GM18868 (cell line): ENCODE measurements around the gene GRM7.

Source experiments
- ATAC-seq: cut with Tn5 transposase; IDR thresholded peaks from one replicate; pipeline ENCODE4 v1.9.1; 2021; ENCODE audit warnings: mild to moderate bottlenecking, moderate library complexity; ENCODE audit not compliant: unreplicated experiment

The GRM7 gene

DNA sequence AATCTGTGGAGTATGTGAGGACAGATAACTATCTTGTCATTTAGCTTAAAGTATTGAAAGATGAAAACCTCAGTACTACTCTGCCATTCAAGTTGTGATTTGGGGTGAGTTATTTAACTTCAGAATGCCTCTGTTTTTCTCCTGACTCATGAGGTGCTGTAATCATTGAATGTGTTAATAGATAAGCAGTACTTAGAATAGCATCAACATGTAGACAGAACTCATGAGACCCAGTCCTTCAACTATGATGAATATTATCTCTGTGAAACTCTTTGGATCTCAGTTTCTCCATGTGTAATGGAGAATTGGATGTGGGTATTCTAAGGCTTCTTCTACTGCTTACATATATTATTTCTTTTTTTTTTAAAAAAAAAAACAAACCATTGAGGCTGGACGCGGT is 431.4 kb downstream of the GRM7 start:
- ATAC-seq, result no peak

DNA sequence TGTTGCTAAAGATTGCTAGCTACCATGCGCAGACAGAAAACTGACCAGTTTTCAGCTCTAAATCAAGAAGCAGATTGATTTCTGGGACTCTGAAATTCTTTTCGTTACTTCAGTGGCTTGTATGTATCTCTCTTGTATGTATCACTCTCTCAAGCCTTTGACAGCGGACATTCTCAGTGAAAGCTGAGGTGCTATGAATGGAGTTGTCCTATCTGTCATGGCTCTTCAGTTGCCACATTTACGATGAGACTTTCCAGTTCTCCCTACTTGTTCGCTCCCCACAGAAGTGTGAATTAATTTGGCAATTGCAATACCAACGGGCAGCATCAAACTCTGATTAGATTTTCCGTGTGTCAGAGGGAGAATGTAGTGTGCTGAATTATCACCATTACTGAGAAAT is 432.4 kb downstream of the GRM7 start:
- ATAC-seq, result no peak

DNA sequence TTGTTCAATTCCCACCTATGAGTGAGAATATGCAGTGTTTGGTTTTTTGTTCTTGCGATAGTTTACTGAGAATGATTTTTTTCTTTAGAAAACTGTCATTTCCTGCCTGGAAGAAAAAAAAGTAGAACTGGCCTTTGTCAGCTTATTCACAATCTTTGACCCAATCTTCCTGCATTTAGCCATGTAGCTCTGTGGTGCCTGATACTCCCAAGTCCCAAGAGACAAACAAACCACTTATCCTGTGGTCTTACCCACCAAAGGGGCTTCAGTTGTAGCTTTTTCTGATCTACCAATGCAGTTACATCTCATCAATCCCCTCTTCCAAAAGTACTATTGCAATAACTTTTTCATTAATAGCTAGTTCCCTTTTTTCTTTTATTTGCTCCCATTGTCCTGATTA is 444.6 kb downstream of the GRM7 start:
- no peak for ATAC-seq

- no peak for ATAC-seq
These were observed 446.0 kb downstream of the GRM7 start for GRCh38 chr3:7306901-7307300.

DNA sequence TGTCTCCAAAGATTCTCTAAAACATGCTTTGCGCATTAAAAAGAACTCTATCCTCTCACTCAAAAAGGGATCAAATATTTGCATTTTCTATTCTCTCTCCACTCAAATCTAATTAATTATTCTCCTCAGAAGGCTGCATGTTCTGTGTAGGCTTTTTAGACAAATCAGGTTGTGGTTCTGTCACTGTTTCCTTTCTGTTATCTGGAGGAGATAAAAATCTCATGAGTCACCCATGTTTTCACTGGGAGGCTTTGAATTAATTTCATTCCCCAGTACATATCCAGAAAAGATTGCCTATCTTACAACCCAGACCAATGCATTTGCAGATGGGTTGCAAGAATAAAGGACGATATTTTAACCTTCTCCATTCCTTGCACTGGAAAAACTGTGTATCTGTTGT is 446.5 kb downstream of the GRM7 start:
- ATAC-seq, result no peak

DNA sequence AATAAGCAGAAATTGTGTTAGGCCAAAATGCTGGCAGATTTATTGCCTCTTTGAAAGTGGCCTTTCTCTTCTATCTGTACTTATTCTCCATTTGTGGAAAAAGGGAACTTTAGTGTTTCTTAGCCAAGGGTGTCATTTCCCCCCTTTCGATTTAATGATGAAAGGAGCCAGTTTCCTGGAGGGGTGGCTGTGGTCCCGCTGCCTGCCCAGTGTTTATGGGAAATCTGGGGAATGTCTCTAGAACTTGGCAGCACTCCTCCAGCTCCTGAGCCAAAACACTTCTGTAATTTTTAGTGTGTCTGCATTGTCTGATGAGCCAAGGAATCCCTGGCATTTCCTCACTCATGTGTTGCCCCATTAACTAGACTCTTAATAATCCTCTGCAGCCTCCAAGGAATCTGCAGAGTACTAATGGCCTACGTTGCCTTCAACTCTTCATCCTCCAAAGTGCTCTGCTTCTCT is 448.8 kb downstream of the GRM7 start:
- ATAC-seq, result no peak

GRCh38 chr3:7315037-7315436 is 454.1 kb downstream of the GRM7 start:
- ATAC-seq, result no peak

DNA sequence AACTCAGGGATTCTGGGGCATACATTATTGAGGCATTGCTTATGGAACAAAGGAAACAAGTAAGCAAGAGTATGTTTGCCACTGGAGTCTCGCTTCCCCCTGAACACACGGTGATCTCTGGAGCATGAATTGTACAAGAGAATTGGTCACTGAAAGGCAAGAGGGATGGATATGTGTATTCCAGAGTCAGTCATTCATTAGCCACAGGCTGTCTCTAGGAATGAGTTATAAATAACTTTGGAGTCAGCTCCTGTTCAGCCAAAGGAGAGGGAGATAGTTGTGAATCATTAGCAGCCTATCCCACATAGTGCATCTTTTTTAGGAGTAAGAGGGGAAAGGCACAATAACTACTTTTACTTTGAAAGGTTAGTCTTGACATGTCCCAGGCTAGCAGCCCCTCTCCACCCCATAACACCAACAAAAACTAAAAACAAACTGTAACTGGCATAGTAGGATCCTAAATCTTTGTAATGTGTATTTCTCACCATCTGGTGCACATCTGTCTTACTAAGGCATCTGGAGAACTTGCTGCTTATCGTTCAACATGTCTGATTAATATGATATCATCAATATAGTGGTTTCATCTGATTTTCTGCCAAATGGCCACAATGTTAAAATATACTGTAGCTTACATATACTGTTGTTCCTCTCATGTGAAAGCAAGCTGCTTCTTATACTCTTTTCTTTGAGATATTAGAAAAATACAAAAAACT is 462.2 kb downstream of the GRM7 start:
- no peak for ATAC-seq

GRCh38 chr3:7328339-7328738 is 467.4 kb downstream of the GRM7 start:
- ATAC-seq, result no peak

DNA sequence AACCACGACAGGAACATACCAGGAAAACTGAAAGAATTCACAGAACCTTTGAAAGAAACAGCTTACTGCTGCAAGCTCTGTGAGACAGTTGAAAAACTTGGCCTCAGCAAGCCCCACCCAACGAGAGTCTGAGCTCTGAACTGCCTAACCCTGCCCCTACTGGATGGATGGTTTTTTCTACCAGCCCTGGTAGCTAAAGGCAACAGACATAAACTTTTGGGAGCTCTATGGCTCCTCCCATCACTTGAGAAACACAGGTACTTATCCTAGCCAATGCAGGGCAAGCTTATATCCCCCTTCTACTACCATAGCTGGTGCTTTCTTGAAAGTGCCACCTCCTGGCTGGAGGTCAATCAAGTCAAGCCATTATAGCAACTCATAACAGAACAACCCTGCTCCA is 471.8 kb downstream of the GRM7 start:
- no peak for ATAC-seq

- no peak for ATAC-seq
These were observed 472.2 kb downstream of the GRM7 start for GRCh38 chr3:7333125-7333524.

- ATAC-seq, result no peak
These were observed 479.9 kb downstream of the GRM7 start for GRCh38 chr3:7340795-7341194.

DNA sequence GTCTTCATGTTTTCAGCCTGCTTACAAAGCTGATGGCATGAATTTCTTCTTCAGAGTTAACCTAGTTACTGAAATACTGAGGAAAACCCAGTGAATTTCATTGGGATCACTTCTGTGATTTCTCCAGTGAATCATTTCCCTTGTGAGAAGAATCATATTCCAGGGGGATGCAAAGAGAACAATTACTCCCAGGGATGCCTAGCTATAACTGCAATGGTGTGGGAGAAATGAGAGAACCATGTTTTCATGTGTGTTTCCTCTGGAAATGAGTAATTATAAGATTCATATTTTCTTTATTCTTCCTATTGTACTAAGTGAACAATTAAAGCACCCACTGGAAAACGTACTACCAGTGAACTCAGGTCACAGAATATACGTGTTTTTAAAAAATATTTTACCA is 485.4 kb downstream of the GRM7 start:
- no peak for ATAC-seq

- ATAC-seq, result no peak
These were observed 496.2 kb downstream of the GRM7 start for GRCh38 chr3:7357101-7357500.

DNA sequence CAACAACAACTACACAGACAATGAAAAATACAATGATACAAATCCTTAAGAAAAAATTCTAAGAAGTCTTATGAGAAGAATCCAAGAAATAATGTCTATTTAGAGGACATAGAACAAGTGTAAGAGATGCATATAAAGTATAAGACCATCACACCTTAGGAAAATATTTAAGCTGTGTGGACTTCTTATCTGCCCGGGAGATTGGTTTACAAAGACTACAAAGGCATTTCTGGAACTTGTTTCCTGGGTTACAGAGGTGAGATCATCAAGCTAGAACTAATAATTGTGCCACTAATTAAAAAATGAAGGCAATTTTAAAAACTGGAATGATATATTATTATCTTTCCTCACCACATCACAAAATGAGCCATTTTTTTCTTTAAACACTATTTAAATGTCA is 507.1 kb downstream of the GRM7 start:
- no peak for ATAC-seq

DNA sequence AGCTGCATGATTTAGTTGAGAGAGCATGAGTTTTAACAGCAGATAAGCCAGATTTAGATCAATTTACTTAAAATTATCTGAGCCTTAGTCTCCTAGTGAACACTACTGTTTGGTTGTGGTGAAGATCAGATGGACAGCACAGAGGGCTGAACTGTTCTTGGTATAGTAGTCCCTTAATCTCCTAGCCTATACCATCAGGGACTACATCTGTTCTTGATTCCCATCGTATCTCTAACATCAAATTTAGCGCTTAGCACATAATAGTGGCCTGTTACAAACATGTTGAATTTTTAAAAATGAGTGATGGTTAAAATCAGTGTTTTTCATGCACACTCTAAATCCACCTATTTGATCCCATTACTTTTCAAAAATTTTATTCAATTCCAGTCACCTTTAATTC is 507.7 kb downstream of the GRM7 start:
- no peak for ATAC-seq

GRCh38 chr3:7371693-7372572 is 511.0 kb downstream of the GRM7 start:
- ATAC-seq, result no peak

DNA sequence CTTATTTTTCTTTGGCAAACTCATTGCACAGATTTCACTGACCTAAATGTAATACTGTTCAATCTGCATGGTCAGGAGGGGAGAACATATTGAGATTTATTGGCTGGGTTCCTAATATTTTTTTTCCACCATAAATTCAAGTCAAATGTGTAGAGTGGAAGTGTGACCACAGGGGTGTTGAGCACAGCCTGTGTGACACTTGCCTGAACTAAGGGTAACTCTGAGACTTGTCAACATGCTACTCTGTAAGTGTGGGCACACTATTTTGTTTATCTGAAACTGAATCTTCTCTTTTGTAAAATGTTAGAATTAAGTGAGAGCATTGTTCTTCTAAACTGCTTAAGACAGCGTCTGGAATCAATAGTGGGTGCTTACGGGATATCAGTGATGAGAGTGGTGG is 516.2 kb downstream of the GRM7 start:
- no peak for ATAC-seq

DNA sequence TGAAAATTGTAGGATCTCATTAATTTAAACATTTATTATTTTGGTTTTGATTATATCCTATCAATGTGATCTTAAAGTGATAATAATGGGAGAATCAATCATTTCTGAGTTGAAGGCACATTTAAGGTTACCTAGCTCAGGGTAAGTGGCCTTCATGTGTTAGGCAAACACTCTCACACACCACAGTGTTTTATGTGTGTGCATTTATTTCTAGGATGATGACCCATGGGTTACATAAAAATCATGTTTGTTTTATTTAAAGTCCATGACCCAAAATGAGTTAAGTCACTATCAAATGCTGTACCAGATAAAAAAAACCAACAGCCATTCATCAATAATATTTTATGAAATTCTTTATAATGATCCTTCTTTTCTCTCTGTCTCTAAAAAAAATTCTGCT is 520.8 kb downstream of the GRM7 start:
- ATAC-seq, result no peak

- no peak for ATAC-seq
These were observed 521.5 kb downstream of the GRM7 start for GRCh38 chr3:7382293-7383010.

DNA sequence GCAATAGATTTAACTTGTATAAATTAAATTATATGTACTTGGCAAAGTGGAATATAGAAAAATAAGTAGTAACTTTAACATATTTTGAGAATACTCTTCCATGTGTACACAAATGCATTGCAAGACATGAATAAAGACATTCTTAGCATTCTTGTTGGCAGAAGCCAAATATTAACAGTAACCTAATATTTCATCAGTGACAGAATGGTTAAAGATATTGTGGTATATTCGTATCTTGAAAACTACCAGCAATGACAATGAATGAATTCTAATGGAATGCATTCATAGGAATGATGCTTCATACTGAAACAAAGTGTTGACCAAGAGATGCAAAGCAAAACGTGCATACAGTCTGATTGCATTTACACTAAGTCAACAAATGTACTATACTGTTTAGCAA is 524.7 kb downstream of the GRM7 start:
- no peak for ATAC-seq

GRCh38 chr3:7388026-7388425 is 527.1 kb downstream of the GRM7 start:
- ATAC-seq, result no peak
